Aorta (tissue), 4 donors: Measurements from ENCODE around the gene INSL4. TPM values are rescaled to one million over a fixed set of nuclear protein-coding genes. Genes with fewer than 3 reads are reported as not detected.

ENCODE experiments used
- polyA plus RNA-seq, 2 donors: library from polyadenylated mRNA; stranded (reverse); fragments of 200-250 nt; gene quantifications; one replicate each; pipeline ENCODE4 v1.2.3, GENCODE V29; 2013
- total RNA-seq, 2 donors: library from RNA; stranded (reverse); fragmentation: NEBNext Ultra II Directional; extraction: Animal tissue kit (Norgen Biotek cat#: 25700); gene quantifications; one replicate each; pipeline ENCODE4 v1.2.1, GENCODE V29; 2021
- donor health status: healthy with polysubstance abuse.
- donor health status: Bipolar disorder and iron deficiency.
- donor health status: DM: no; HTN: no; CAD: no.
- donor health status: DM: yes; HTN: yes; CAD: no.

INSL4 gene
- total and polyA plus RNA-seq, 4 donors = not detected

Other genes with a start within 250 kb of the INSL4 start
- gene JAK2, start 246.1 kb upstream of the INSL4 start, total RNA-seq = 100 to 1,000 TPM in 1 of 2 donors, 10 to 100 TPM in 1; 77.4 to 144 TPM
- gene JAK2, start 246.1 kb upstream of the INSL4 start, polyA plus RNA-seq = 10 to 100 TPM; 17.7 to 19.4 TPM
- gene INSL6, start 45.8 kb upstream of the INSL4 start, total RNA-seq = not detected
- not detected for gene INSL6, start 45.8 kb upstream of the INSL4 start, polyA plus RNA-seq
- gene RLN2, start 73.3 kb downstream of the INSL4 start, total RNA-seq = not detected
- not detected for gene RLN2, start 73.3 kb downstream of the INSL4 start, polyA plus RNA-seq
- gene RLN1, start 108.5 kb downstream of the INSL4 start, total RNA-seq = not detected
- not detected for gene RLN1, start 108.5 kb downstream of the INSL4 start, polyA plus RNA-seq
- 10 to 100 TPM in 1 of 2 donors, 1 to 10 TPM in 1; 8.8 to 10.6 TPM for gene PLGRKT, start 206.5 kb downstream of the INSL4 start, total RNA-seq
- gene PLGRKT, start 206.5 kb downstream of the INSL4 start, polyA plus RNA-seq = 10 to 100 TPM; 12.6 to 31.7 TPM
- 1 to 10 TPM; 3.8 to 5.7 TPM for gene CD274, start 219.1 kb downstream of the INSL4 start, total RNA-seq
- 1 to 10 TPM; 1.9 to 2.1 TPM for gene CD274, start 219.1 kb downstream of the INSL4 start, polyA plus RNA-seq